Esophagus squamous epithelium (tissue), 5 donors: Measurements from ENCODE around the gene NUDT12. TPM values are rescaled to one million over a fixed set of nuclear protein-coding genes. Genes with fewer than 3 reads are reported as not detected.

Source experiments
- DNase-seq: peaks from one replicate; lab custom pipeline; 2025; lab: John Stamatoyannopoulos, UW
- H3K27ac ChIP-seq, 4 donors: fragments of 200-600 bp; sonication (generic); one replicate each; pipeline ENCODE4 v1.5.1; 2016 to 2019; ENCODE audit warnings: mild to moderate bottlenecking in 1 of 4
- H3K27me3 ChIP-seq, 4 donors: fragments of 200-600 bp; sonication (generic); 1 replicate in 3 of 4; 2 replicates in 1 of 4; pipeline versions ENCODE4 v1.5.1 to v1.6.0; 2017 to 2021; ENCODE audit warnings: antibody characterized with exemption in 1 of 4
- H3K36me3 ChIP-seq, 3 donors: fragments of 200-600 bp; sonication (generic); one replicate each; pipeline ENCODE4 v1.5.1; 2016 to 2019
- H3K4me1 ChIP-seq, 3 donors: fragments of 200-600 bp; sonication (generic); one replicate each; pipeline ENCODE4 v1.5.1; 2017 to 2019
- H3K4me3 ChIP-seq, 4 donors: fragments of 200-600 bp; sonication (generic); 1 replicate in 3 of 4; 2 replicates in 1 of 4; pipeline ENCODE4 v1.5.1; 2016 to 2019; ENCODE audit warnings: mild to moderate bottlenecking in 2 of 4, moderate library complexity in 1 of 4
- H3K9me3 ChIP-seq, 3 donors: fragments of 200-600 bp; sonication (generic); one replicate each; pipeline ENCODE4 v1.5.1; 2016 to 2019
- CTCF ChIP-seq, 6 experiments: fragments of 450-650 bp in 4 of 6; fragments of 200-600 bp in 2 of 6; sonication (generic) in 2 of 6; IDR thresholded peaks; one replicate each; pipeline ENCODE4 v1.5.1; 2016 to 2019; ENCODE audit warnings: antibody characterized with exemption in 6 of 6, mild to moderate bottlenecking in 4 of 6, moderate library complexity in 4 of 6
- POLR2A ChIP-seq, 4 donors: fragments of 450-650 bp; IDR thresholded peaks; one replicate each; pipeline ENCODE4 v1.6.1; 2017; ENCODE audit warnings: antibody characterized with exemption in 4 of 4, mild to moderate bottlenecking in 4 of 4, moderate library complexity in 3 of 4
- WGBS, 2 donors: methylation state at CpG; one replicate each; pipeline ENCODE4 v1.1.5; 2018; 5-methylcytosine and 5-hydroxymethylcytosine counted together
- intact Hi-C: fragments of 100-400 bp; cut with DNase I; formaldehyde crosslinking; loops from one replicate; pipeline ENCODE4 v1.15.0; 2022
- total RNA-seq, 4 donors: library from RNA; depleted of rRNA; stranded (reverse); fragments of >200 nt; gene quantifications; one replicate each; pipeline ENCODE4 v1.1.0, GENCODE V29; 2016
- donor health status: DM: yes; HTN: yes; CAD: no.

NUDT12 gene
- total RNA-seq, 4 donors from 2014 or later = 6.8 to 12.3 (median 9.9) TPM

- Histone ChIP-seq H3K9me3 (no peaks in the 10 kb centered on the region), H3K4me3 (no peak overlapping the region), H3K4me1 (no peaks in the 10 kb centered on the region), H3K27ac (no peak overlapping the region), H3K27me3 (no peaks in the 10 kb centered on the region), H3K36me3 (no peaks in the 10 kb centered on the region)
- no peak for DNase-seq
- WGBS, 2 donors = 50 to 59% methylated on average over 3 of the region's 3 CpGs
- intact Hi-C loops = no loop called here
- no peak for TF ChIP-seq CTCF (IDR thresholded peaks at IDR 0.05)
- no peak for TF ChIP-seq POLR2A (IDR thresholded peaks at IDR 0.05)
These were observed 56.8 kb downstream of the NUDT12 start for GRCh38 chr5:103505581-103506305.

- DNase-seq = no peak
- TF ChIP-seq POLR2A (IDR thresholded peaks at IDR 0.05) (no peak), CTCF (IDR thresholded peaks at IDR 0.05) (no peak)
- no peaks in the 10 kb centered on the region for H3K9me3 ChIP-seq
- H3K4me3 ChIP-seq = no peak overlapping the region
- intact Hi-C loops = no loop called here
- H3K4me1 ChIP-seq = no peaks in the 10 kb centered on the region
- no peaks in the 10 kb centered on the region for H3K36me3 ChIP-seq
- no peak overlapping the region for H3K27ac ChIP-seq
- H3K27me3 ChIP-seq = no peaks in the 10 kb centered on the region
These were observed 59.5 kb downstream of the NUDT12 start for GRCh38 chr5:103503066-103503465.

GRCh38 chr5:103502662-103503061, 59.9 kb downstream of the NUDT12 start:
- H3K4me3 ChIP-seq = no peak overlapping the region
- no peaks in the 10 kb centered on the region for H3K4me1 ChIP-seq
- no peaks in the 10 kb centered on the region for H3K9me3 ChIP-seq
- no peaks in the 10 kb centered on the region for H3K27me3 ChIP-seq
- WGBS, 2 donors = 60 to 64% methylated on average over 3 of the region's 3 CpGs
- H3K36me3 ChIP-seq = no peaks in the 10 kb centered on the region
- TF ChIP-seq CTCF (IDR thresholded peaks at IDR 0.05) = no peak
- no peak for TF ChIP-seq POLR2A (IDR thresholded peaks at IDR 0.05)
- intact Hi-C loops = no loop called here
- H3K27ac ChIP-seq = no peak overlapping the region
- no peak for DNase-seq
